ENCODE results near the gene RIC1.

The RIC1 gene

GRCh38 chr9:5629312-5630080 lies 589 bp downstream of the RIC1 start:
- peak overlapping the region; percentile 29 for H2AFZ ChIP-seq (ENCODE audit: low read depth)
- H3K4me1 ChIP-seq (ENCODE audit: low read depth, poor library complexity, severe bottlenecking): peaks cover 52% of the 10 kb centered on the region
- peaks cover 77% of the 10 kb centered on the region for H3K79me2 ChIP-seq (ENCODE audit: insufficient read depth, low read depth)
- H4K20me1 ChIP-seq (ENCODE audit: insufficient read depth): no peaks in the 10 kb centered on the region; the same call in 1 of the 2 replicates
- H3K4me3 ChIP-seq (IDR thresholded peaks at IDR 0.05; ENCODE audit: insufficient read depth, low read depth, low read length): peak overlapping the region; percentile 53
- H3K4me2 ChIP-seq: peak overlapping the region; percentile 94
- peak overlapping the region; percentile 90 for H3K27ac ChIP-seq
- no peaks in the 10 kb centered on the region for H3K36me3 ChIP-seq (ENCODE audit: insufficient read depth)
- no peak for TF ChIP-seq CTCF (conservative IDR thresholded peaks at IDR 0.05; ENCODE audit: low read depth, low read length)
- peak overlapping the region; percentile 75 for H3K9ac ChIP-seq
- H3K27me3 ChIP-seq (ENCODE audit: insufficient read depth, low read depth): no peaks in the 10 kb centered on the region

- no peak for TF ChIP-seq CTCF (conservative IDR thresholded peaks at IDR 0.05; ENCODE audit: low read depth, low read length)
- Histone ChIP-seq H3K4me1 (ENCODE audit: low read depth, poor library complexity, severe bottlenecking) (peaks cover 46% of the 10 kb centered on the region), H3K79me2 (ENCODE audit: insufficient read depth, low read depth) (peaks cover 77% of the 10 kb centered on the region), H3K36me3 (ENCODE audit: insufficient read depth) (no peaks in the 10 kb centered on the region), H3K4me2 (peak overlapping the region; percentile 94), H2AFZ (ENCODE audit: low read depth) (peak overlapping the region; percentile 29), H3K9ac (peak overlapping the region; percentile 75), H3K27ac (peak overlapping the region; percentile 90), H3K4me3 (IDR thresholded peaks at IDR 0.05; ENCODE audit: insufficient read depth, low read depth, low read length) (peak overlapping the region; percentile 53), H4K20me1 (ENCODE audit: insufficient read depth) (no peaks in the 10 kb centered on the region; the same call in 1 of the 2 replicates), H3K27me3 (ENCODE audit: insufficient read depth, low read depth) (no peaks in the 10 kb centered on the region)
Observed at GRCh38 chr9:5630081-5630507, 1.2 kb downstream of the RIC1 start.

- no peak for TF ChIP-seq CTCF (conservative IDR thresholded peaks at IDR 0.05; ENCODE audit: low read depth, low read length)
- no peaks in the 10 kb centered on the region for H3K27me3 ChIP-seq (ENCODE audit: insufficient read depth, low read depth)
- no peak overlapping the region; the same call in 1 of the 2 replicates for H3K27ac ChIP-seq
- no peak overlapping the region for H3K4me3 ChIP-seq (IDR thresholded peaks at IDR 0.05; ENCODE audit: insufficient read depth, low read depth, low read length)
- H3K9ac ChIP-seq: no peak overlapping the region
- H4K20me1 ChIP-seq (ENCODE audit: insufficient read depth): no peaks in the 10 kb centered on the region; the same call in 1 of the 2 replicates
- H3K4me1 ChIP-seq (ENCODE audit: low read depth, poor library complexity, severe bottlenecking): peaks cover 37% of the 10 kb centered on the region
- no peak overlapping the region for H2AFZ ChIP-seq (ENCODE audit: low read depth)
- H3K36me3 ChIP-seq (ENCODE audit: insufficient read depth): no peaks in the 10 kb centered on the region
- peak overlapping the region; percentile 94 for H3K4me2 ChIP-seq
- H3K79me2 ChIP-seq (ENCODE audit: insufficient read depth, low read depth): peaks cover 77% of the 10 kb centered on the region
Observed at GRCh38 chr9:5631026-5631425, 2.1 kb downstream of the RIC1 start.

- H3K9ac ChIP-seq: no peak overlapping the region
- H3K27ac ChIP-seq: no peak overlapping the region
- no peak overlapping the region for H2AFZ ChIP-seq (ENCODE audit: low read depth)
- no peak overlapping the region for H3K4me3 ChIP-seq (IDR thresholded peaks at IDR 0.05; ENCODE audit: insufficient read depth, low read depth, low read length)
- peaks cover 22% of the 10 kb centered on the region for H3K4me1 ChIP-seq (ENCODE audit: low read depth, poor library complexity, severe bottlenecking)
- peaks cover 91% of the 10 kb centered on the region for H3K79me2 ChIP-seq (ENCODE audit: insufficient read depth, low read depth)
- H3K27me3 ChIP-seq (ENCODE audit: insufficient read depth, low read depth): no peaks in the 10 kb centered on the region
- H4K20me1 ChIP-seq (ENCODE audit: insufficient read depth): no peaks in the 10 kb centered on the region; the same call in 1 of the 2 replicates
- no peaks in the 10 kb centered on the region for H3K36me3 ChIP-seq (ENCODE audit: insufficient read depth)
- TF ChIP-seq CTCF (conservative IDR thresholded peaks at IDR 0.05; ENCODE audit: low read depth, low read length): no peak
- no peak overlapping the region for H3K4me2 ChIP-seq
Observed at GRCh38 chr9:5632540-5632939, 3.6 kb downstream of the RIC1 start.

All from KMS-11 (cell line).